ENCODE measurements around the gene RHOH.

The RHOH gene

GRCh38 chr4:40253906-40254305, 57.1 kb downstream of the RHOH start:
- Mint-ChIP-seq H3K9me3 (no peaks in the 10 kb centered on the region), H3K4me3 (peak overlapping the region; percentile 65), H3K36me3 (peaks cover 1% of the 10 kb centered on the region), H3K27ac (peak overlapping the region; percentile 94), H3K4me1 (peaks cover 79% of the 10 kb centered on the region), H3K27me3 (no peaks in the 10 kb centered on the region)

DNA sequence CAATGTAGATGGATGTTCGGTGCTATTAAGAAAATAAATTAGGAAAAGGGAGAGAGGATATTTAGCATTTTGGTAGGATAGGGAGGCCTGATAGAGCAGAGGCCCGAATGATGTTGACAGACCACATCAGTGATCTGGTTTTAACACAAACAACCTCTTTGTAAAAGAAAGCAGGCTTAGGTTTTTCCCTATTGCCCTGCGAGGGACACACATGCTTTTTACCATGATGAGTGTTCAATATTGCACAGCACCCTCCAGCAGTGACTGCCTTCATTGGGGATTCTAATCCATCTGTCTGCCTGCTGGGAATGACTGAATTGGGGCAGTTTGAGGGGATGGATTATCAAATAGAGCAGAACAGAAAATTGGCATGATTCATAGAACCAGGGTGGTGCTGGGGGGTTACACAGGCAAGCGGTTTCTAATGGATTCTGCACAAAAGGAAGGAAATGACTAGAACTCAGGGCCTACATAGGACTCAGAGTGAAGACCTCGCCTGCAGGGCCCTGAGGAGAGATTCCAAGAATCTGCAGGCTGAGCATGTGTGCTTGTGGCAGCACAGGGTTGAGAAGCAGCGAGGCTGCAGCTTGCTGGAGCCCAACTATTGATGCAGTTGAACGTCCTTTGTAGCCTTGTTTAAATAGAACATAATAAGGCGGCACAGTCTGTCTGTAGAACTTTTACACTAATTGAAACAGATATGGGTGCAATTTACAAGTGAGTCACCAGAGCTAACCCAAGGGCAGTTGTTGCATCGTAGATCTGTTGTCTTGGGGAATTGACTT, 58.0 kb downstream of the RHOH start:
- Mint-ChIP-seq H3K4me3 (peak overlapping the region; percentile 65), H3K36me3 (peaks cover 1% of the 10 kb centered on the region), H3K27me3 (no peaks in the 10 kb centered on the region), H3K4me1 (peaks cover 77% of the 10 kb centered on the region), H3K9me3 (no peaks in the 10 kb centered on the region), H3K27ac (peak overlapping the region; percentile 94)

DNA sequence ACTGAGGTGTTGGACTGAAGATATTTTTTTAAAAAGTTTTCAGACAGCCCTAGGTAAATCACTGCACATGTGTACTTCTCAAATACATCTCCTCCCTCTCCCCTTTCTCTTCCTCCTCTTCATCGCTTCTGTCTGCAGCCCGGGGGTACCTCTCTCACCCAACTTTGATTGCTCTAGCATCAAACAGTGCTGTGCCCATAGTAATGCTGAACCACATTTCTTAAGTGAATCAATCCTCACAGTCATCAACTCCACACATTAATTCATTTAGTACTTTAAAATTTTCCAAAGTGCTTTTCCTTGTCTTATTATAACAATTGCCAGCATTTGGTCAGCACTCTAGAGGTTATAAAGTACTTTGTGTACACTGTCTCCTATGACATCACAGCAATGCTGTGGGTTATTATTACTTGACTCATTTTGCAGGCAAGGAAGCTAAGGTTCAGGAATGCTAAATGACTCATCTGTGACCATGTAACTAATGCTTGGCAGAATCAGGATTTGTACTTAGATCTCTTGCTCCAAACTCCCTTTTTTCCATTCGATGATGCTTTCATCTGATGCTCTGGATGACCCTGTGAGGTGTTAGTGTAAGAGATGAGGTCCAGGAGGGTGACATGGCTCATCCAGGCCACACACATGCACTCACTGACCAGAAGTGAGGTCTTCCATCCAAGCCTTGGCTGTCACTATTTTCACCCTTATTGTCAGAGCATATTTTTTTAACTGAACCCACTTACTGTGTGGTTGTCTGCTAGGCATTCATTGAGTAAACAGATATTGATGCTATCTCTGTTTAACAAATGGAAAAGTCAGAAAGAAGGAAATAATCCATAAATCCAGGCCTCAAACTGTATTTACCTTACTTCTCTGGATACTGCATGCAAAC, 58.8 kb downstream of the RHOH start:
- H3K4me1 Mint-ChIP-seq, result peaks cover 72% of the 10 kb centered on the region
- no peaks in the 10 kb centered on the region for H3K27me3 Mint-ChIP-seq
- H3K27ac Mint-ChIP-seq, result peak overlapping the region; percentile 94
- peaks cover 1% of the 10 kb centered on the region for H3K36me3 Mint-ChIP-seq
- peak overlapping the region; percentile 65 for H3K4me3 Mint-ChIP-seq
- H3K9me3 Mint-ChIP-seq, result no peaks in the 10 kb centered on the region

GRCh38 chr4:40256329-40256728, 59.5 kb downstream of the RHOH start:
- Mint-ChIP-seq H3K36me3 (peaks cover under 1% of the 10 kb centered on the region), H3K27me3 (no peaks in the 10 kb centered on the region), H3K4me1 (peaks cover 74% of the 10 kb centered on the region), H3K9me3 (no peaks in the 10 kb centered on the region), H3K27ac (peak overlapping the region; percentile 94), H3K4me3 (peak overlapping the region; percentile 3)

DNA sequence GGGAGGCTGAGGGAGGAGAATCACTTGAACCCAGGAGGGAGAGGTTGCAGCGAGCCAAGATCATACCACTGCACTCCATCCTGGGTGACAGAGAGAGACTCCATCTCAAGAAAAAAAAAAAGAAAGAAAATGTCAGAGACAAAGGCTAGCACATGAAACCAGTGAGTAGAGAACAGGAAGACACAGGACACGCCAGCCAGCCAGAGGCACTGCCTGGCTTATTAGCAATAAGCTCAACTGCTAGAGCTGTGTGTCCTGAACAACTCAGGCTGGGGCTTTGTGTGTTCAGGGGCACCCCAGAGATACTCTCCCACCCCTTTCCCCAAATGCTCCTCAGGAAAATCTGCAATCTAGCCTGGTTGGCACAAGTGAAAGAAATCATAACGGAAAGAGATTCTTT, 60.0 kb downstream of the RHOH start:
- Mint-ChIP-seq H3K36me3 (no peaks in the 10 kb centered on the region), H3K4me1 (peaks cover 74% of the 10 kb centered on the region), H3K9me3 (no peaks in the 10 kb centered on the region), H3K27ac (peak overlapping the region; percentile 81), H3K4me3 (peak overlapping the region; percentile 3), H3K27me3 (no peaks in the 10 kb centered on the region)

DNA sequence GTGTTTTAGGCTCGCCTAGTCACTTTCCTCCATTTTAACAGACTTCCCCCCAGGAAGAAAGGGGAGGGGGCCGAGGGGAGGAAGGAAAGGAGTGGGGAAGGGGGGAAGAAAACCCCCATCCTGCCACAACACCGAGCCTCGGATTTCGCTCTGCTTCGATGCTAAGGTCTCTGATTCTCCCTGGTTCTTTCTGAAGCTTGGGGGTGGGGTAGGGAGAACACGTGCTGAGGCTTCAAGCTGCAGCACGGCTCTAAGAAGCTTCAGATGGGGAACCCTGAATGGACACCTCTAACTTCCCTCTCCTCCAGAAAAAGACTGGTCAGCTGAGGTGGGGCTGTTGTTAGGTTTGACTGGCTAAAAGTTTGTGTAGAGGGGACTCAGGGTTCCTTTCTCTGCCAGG, 61.8 kb downstream of the RHOH start:
- peaks cover 82% of the 10 kb centered on the region for H3K4me1 Mint-ChIP-seq

DNA sequence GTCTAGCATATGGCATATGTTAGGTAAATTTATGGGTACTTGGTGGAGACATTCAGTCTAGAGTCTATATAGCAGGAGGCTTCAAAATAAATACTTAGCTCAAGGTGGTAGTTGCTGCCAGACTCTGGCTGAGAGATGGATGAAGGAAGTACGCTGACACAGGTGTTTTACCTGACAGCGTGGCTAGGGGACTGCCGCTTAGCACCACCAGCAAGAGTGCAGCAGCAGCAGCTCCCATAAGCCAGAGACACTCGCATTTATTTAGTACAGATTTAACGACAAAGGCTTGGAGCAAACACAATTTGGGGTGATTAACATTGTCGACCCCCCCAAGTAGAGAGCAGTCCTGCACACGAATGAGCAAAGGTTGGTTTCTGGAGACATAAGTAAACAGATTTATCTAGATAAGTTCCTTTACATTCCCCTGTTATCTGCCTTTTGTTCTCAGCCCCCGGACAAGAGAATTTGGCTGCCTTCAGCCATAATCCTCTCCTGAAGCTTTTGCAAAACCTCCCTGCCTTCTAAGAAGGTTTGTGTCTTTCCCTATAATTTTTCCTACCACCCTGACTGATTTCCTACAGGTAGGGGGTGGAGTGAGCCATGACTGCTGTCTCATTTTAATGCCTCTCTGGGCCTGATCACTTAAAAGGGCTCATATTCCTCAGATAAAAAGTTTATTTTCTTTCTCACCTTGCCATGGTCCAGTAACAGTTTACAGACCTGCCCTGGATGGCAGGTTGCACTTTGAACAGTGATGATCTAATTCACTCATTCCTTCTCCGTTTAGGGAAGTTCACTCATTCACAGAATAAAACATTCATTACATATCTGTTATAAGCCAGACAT, 64.6 kb downstream of the RHOH start:
- Mint-ChIP-seq H3K27ac (peak overlapping the region; percentile 97), H3K27me3 (no peaks in the 10 kb centered on the region), H3K36me3 (no peaks in the 10 kb centered on the region), H3K9me3 (no peaks in the 10 kb centered on the region), H3K4me3 (peak overlapping the region; percentile 16), H3K4me1 (peaks cover 82% of the 10 kb centered on the region)

More for the DNA sequence above, 61.8 kb downstream of the RHOH start:
- Mint-ChIP-seq H3K27me3 (no peaks in the 10 kb centered on the region), H3K9me3 (no peaks in the 10 kb centered on the region), H3K4me3 (peak overlapping the region; percentile 3), H3K27ac (peak overlapping the region; percentile 93), H3K36me3 (no peaks in the 10 kb centered on the region)

DNA sequence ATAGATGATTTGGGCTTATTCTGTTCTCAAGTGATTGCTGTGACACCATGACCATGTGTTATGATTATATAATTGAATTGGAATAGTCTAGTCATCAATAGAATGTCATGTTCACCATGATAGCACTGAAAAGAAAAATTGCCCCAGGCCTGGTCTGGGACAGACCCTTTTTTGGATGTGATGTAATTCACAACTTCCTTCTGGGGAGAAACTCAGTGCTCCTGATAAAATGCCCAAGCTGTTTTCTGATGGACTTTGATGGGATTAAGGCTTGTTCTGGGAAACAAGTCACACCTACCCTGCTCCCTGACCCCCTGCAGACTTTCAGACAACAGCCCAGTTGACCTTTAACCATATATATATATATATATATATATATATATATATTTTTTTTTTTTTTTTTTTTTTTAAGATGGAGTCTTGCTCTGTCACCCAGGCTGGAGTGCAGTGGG, 65.3 kb downstream of the RHOH start:
- peaks cover 82% of the 10 kb centered on the region for H3K4me1 Mint-ChIP-seq
- no peaks in the 10 kb centered on the region for H3K27me3 Mint-ChIP-seq
- peak overlapping the region; percentile 16 for H3K4me3 Mint-ChIP-seq
- H3K36me3 Mint-ChIP-seq, result no peaks in the 10 kb centered on the region
- H3K27ac Mint-ChIP-seq, result peak overlapping the region; percentile 97
- no peaks in the 10 kb centered on the region for H3K9me3 Mint-ChIP-seq

DNA sequence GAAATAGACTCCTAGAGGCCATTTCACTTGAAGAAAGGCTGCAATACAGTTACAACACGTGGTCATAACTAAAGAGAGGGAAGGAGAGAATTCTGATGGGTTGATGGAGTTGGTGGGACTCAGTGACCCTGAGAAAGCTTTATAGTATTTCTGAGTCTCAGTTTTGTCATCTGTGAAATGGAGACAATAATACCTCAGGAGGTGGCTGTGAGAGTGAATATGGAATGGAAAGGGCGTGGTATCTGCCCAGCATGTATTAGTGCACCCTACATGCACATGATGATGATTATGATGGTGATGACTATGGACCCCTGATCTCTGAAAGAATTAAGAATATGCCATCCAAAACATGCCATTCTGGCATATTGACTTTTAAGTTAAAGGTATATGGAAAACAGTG, 66.0 kb downstream of the RHOH start:
- Mint-ChIP-seq H3K4me3 (peak overlapping the region; percentile 42), H3K27ac (peak overlapping the region; percentile 55), H3K4me1 (peaks cover 82% of the 10 kb centered on the region), H3K27me3 (no peaks in the 10 kb centered on the region), H3K36me3 (no peaks in the 10 kb centered on the region), H3K9me3 (no peaks in the 10 kb centered on the region)

DNA sequence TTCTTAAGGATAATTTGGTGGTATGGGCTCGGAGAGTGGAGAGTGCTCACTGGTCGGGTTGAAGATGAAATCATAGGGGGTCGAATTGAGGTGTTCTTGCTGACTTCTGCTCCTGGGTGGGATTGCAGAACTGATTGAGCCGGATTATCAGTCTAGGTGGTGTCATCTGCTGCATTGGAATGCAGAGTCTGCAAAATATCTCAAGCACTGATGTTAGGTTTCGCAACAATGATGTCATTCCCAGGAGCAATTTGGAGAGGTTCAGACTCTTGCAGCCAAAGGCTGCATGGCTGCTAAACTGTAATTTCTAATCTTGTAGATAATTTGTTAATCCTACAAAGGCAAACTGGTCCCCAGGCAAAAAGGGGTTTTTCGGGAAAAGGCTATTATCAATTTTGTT, 67.7 kb downstream of the RHOH start:
- no peaks in the 10 kb centered on the region for H3K27me3 Mint-ChIP-seq
- peak overlapping the region; percentile 80 for H3K4me3 Mint-ChIP-seq
- no peaks in the 10 kb centered on the region for H3K36me3 Mint-ChIP-seq
- peaks cover 80% of the 10 kb centered on the region for H3K4me1 Mint-ChIP-seq
- H3K27ac Mint-ChIP-seq, result peak overlapping the region; percentile 95
- H3K9me3 Mint-ChIP-seq, result no peaks in the 10 kb centered on the region

GRCh38 chr4:40264995-40265909, 68.4 kb downstream of the RHOH start:
- Mint-ChIP-seq H3K27me3 (no peaks in the 10 kb centered on the region), H3K9me3 (no peaks in the 10 kb centered on the region), H3K27ac (peak overlapping the region; percentile 95), H3K4me3 (peak overlapping the region; percentile 80), H3K36me3 (no peaks in the 10 kb centered on the region), H3K4me1 (peaks cover 78% of the 10 kb centered on the region)

GRCh38 chr4:40265910-40266274, 69.1 kb downstream of the RHOH start:
- Mint-ChIP-seq H3K27me3 (no peaks in the 10 kb centered on the region), H3K36me3 (no peaks in the 10 kb centered on the region), H3K9me3 (no peaks in the 10 kb centered on the region), H3K27ac (peak overlapping the region; percentile 95), H3K4me1 (peaks cover 76% of the 10 kb centered on the region), H3K4me3 (peak overlapping the region; percentile 80)

- Mint-ChIP-seq H3K9me3 (no peaks in the 10 kb centered on the region), H3K4me3 (no peak overlapping the region), H3K27me3 (no peaks in the 10 kb centered on the region), H3K36me3 (no peaks in the 10 kb centered on the region), H3K27ac (no peak overlapping the region), H3K4me1 (peaks cover 59% of the 10 kb centered on the region)
These were observed 72.3 kb downstream of the RHOH start for GRCh38 chr4:40269133-40269532.

GRCh38 chr4:40270609-40271008, 73.8 kb downstream of the RHOH start:
- Mint-ChIP-seq H3K4me3 (no peak overlapping the region), H3K36me3 (no peaks in the 10 kb centered on the region), H3K9me3 (no peaks in the 10 kb centered on the region), H3K4me1 (peaks cover 57% of the 10 kb centered on the region), H3K27me3 (no peaks in the 10 kb centered on the region), H3K27ac (no peak overlapping the region)

Measured in activated naive CD4-positive, alpha-beta T cell treated with anti-CD3 and anti-CD28 coated beads, Interleukin-2, amount 50 U/mL, for 24 hours (primary cell).